ENCODE data around the gene CALML3. TPM values are rescaled to one million over a fixed set of nuclear protein-coding genes. Genes with fewer than 3 reads are reported as not detected.

CALML3 gene
- total RNA-seq, 2 experiments from 2014 or later = not detected

DNA sequence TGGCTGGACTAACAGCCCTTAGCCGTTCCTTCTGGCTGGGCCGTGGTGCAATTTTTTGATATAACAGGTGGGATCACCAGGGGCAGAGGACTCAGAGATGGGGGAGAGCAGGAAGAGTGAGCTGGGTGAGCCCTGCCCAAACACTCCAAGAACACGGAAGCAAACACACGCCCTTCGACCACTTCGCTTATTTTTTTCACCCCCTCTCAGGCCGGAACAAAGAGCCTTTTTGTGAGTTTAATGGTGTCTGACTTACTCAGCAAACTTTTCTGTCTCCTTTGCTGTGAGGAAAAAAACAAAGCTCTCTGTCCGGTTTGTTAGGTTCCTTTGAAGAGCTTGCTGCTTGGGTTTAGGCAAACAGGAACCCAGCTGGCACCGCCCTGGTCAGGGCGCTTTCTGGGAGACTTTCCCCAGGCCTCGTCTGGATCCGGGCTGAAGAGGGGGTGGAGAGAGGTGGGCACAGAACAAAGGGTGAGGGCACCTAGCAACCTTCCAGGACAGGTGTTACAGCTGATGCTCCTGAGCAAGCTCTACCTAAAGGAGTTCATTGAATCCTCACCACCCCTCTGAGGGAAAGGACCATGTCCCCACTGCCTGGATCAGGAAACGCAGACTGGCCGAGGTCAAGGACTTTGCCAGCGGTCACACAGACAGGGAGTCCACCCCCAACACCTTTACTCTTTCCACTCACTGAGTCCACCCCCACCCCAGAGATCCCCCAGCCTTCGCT lies 23.3 kb downstream of the CALML3 start:
- Mint-ChIP-seq H3K27me3 (no peaks in the 10 kb centered on the region), H3K27ac (no peak overlapping the region), H3K9me3 (ENCODE audit: low read depth) (peaks cover 2% of the 10 kb centered on the region), H3K36me3 (ENCODE audit: low read depth) (no peaks in the 10 kb centered on the region), H3K4me3 (no peak overlapping the region), H3K4me1 (peaks cover 30% of the 10 kb centered on the region)
- DNase-seq (no peak), ATAC-seq (no peak)
- intact Hi-C loops (cut with DNase I, micrococcal nuclease) = loop anchor here (2.0 kb wide), 3 partner anchors 17 to 101 kb away; no protein-coding TSS in a partner anchor
- ChIA-PET CTCF (interaction anchor here (0.7 to 2.8 kb wide), 7 partner anchors 10 to 893 kb away, joined by 3 to 19 read pairs (median 4); no protein-coding TSS in a partner anchor), POLR2A (interaction anchor here (0.9 to 1.8 kb wide), 2 partner anchors 19 to 85 kb away, joined by 3 to 7 read pairs; no protein-coding TSS in a partner anchor)

DNA sequence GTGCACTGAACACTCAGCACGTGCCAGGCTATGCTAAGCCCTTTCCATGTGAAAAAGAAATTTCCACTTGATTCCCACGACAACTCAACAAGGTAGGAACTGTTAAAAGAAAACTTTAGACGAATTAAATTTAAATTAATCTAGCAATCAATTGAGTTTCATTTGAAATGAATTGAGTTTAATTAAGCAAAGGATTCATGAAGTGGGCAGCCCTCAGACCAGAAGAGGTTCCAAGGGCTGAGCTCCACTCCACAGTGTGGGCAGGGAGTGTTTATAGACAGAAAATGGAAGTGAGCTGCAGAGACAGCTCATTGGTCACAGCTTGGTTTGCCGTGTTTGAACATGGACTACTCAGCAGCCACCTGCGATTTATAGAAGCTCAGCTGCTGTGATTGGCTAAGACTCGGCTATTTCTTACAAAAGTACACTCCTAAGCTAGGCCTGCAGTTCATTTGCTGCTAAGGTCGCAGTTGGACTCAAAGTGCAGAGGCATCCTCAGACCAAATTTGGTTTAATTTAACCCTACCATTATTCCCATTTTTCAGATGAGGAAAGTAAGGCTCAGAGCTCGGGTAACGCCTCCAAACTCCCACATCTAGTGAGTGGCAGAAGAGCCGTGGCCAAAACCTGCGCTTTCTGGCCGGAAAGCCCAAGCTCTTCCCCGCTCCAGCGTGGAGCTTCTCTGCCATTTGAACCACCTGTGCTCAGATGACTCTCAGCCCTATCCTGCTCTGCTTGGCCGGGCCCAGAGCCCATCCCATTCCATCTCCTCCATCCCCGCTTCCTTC lies 24.9 kb downstream of the CALML3 start:
- H3K27me3 Mint-ChIP-seq = peaks cover 2% of the 10 kb centered on the region
- POLR2A ChIA-PET = interaction anchor here (0.8 kb wide), 1 partner anchor 15 kb away, joined by 3 read pairs; no protein-coding TSS in a partner anchor
- no peak overlapping the region for H3K4me3 Mint-ChIP-seq
- intact Hi-C loops (cut with DNase I, micrococcal nuclease) = loop anchor here (1.0 to 10.0 kb wide), 7 partner anchors 15 to 595 kb away; no protein-coding TSS in a partner anchor
- H3K9me3 Mint-ChIP-seq (ENCODE audit: low read depth) = no peaks in the 10 kb centered on the region
- no peaks in the 10 kb centered on the region for H3K36me3 Mint-ChIP-seq (ENCODE audit: low read depth)
- H3K4me1 Mint-ChIP-seq = peaks cover 44% of the 10 kb centered on the region
- ATAC-seq = no peak
- CTCF ChIA-PET = interaction anchor here (0.9 to 2.8 kb wide), 4 partner anchors 8 to 701 kb away, joined by 4 to 19 read pairs (median 8); no protein-coding TSS in a partner anchor
- H3K27ac Mint-ChIP-seq = no peak overlapping the region
- no peak for DNase-seq

DNA sequence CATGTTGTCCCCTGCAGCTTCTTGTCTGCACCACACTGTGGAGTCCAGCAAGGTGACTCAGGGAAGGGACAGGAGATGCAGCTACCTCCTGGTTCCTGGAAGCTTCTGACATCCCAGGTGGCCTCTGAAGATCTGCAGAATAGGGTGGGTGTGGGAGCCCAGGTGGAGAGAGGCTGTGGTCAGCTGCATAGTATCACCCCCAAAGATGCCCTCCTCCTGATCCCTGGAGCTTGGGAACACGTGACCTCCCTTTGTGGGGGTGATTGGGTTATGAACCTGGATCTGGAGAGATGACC lies 25.4 kb downstream of the CALML3 start:
- DNase-seq = no peak
- intact Hi-C loops (cut with DNase I, micrococcal nuclease) = loop anchor here (5.0 to 10.0 kb wide), 3 partner anchors 77 to 595 kb away; no protein-coding TSS in a partner anchor
- Mint-ChIP-seq H3K4me1 (peaks cover 45% of the 10 kb centered on the region), H3K9me3 (ENCODE audit: low read depth) (no peaks in the 10 kb centered on the region), H3K27me3 (peaks cover 2% of the 10 kb centered on the region), H3K27ac (no peak overlapping the region), H3K4me3 (no peak overlapping the region), H3K36me3 (ENCODE audit: low read depth) (no peaks in the 10 kb centered on the region)
- no peak for ATAC-seq
- POLR2A ChIA-PET = no interaction called here
- CTCF ChIA-PET = interaction anchor here (2.8 kb wide), 1 partner anchor 72 kb away, joined by 19 read pairs; no protein-coding TSS in a partner anchor

DNA sequence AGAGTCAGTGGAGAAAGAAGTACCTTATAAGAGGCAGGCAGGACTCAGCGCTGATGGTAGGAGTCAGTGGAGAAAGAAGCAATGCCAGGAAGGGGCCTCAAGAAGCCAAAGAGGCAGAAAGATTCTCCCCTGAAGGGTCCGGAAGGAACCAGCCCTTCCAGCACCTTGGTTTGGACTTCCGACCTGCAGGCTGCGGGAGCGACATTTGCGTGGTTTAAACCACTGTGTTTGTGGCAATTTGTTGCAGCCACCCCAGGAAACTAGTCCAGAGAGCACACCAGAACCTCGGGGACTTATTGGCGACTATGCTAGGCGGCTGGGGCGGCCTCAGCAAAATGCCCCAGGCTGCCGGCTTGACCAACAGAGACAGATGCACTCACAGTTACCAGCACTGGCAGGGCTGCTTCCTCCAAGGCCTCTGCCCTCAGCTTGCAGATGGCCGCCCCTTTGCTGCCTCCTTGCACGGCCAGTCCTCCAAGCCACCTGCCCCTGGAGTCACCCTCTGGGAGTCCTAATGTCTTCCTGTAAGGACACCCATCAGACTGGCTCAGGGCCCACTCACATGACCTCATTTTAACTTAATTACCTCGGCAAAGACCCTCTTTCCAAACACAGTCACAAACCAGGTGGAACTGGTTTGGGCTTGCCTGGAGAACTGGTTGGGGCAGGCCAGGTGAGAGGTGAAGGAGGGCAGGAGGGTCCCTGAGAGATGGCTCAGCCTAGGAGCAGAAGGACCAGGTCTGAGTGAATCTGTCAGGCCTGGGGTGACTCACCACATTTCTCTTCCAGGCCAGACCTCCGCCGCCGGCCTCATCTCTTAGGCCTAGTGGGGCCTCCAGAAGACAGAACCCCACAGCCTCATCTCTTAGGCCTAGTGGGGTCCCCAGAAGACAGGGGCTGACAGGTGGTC lies 26.1 kb downstream of the CALML3 start:
- Mint-ChIP-seq H3K9me3 (ENCODE audit: low read depth) (no peaks in the 10 kb centered on the region), H3K27me3 (peaks cover 2% of the 10 kb centered on the region), H3K36me3 (ENCODE audit: low read depth) (no peaks in the 10 kb centered on the region), H3K4me1 (peaks cover 45% of the 10 kb centered on the region), H3K27ac (no peak overlapping the region), H3K4me3 (no peak overlapping the region)
- ChIA-PET POLR2A (no interaction called here), CTCF (no interaction called here)
- intact Hi-C loops (cut with DNase I, micrococcal nuclease) = loop anchor here (5.0 to 10.0 kb wide), 3 partner anchors 76 to 594 kb away; no protein-coding TSS in a partner anchor
- no peak for DNase-seq
- ATAC-seq = no peak

DNA sequence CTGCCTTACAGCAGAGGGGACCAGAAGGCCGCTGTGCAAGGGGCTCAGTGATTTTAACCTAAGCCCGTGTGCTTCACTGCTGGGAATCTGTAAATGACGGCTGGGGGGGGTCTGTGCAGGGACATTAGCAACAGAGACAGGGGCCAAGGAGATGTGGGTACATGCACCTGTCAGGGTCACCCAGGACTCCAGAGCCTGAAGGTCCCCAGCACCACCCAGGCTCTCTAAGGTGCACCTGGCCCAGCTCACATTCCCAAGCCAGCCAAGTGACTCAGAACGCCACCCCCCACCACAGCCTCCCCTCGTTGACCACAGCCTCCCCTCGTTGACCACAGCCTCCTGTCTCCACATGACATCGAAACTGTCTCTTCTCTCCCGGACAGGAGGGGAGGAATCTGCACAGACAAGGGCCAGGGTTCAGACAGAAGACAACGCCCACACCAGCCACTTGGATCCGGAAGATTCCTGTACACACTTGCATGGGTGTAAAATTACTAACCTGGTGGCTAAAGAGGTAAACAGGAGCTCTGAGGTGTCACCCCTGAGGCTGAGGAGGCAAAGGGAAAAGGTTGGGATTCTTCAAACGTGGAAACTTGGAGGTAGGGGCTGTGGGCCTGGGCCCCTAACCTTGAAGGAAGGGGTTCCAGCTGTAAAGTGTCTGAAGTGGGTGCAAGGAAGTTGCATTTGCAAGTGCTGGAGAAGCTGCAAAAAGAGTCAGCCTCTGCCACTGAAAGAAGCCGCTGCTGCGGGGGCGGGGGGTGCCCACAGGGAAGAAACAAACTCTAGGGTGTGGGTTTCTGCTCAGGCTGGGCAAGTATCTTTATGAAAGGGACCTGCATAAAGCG lies 27.0 kb downstream of the CALML3 start:
- ChIA-PET CTCF (no interaction called here), POLR2A (no interaction called here)
- no peak overlapping the region for H3K4me3 Mint-ChIP-seq
- peaks cover 45% of the 10 kb centered on the region for H3K4me1 Mint-ChIP-seq
- intact Hi-C loops (cut with DNase I, micrococcal nuclease) = loop anchor here (5.0 to 10.0 kb wide), 3 partner anchors 76 to 593 kb away; no protein-coding TSS in a partner anchor
- H3K9me3 Mint-ChIP-seq (ENCODE audit: low read depth) = no peaks in the 10 kb centered on the region
- peak overlapping the region; percentile 40 for H3K27ac Mint-ChIP-seq
- peak; percentile 51 for ATAC-seq
- peaks cover 2% of the 10 kb centered on the region for H3K27me3 Mint-ChIP-seq
- H3K36me3 Mint-ChIP-seq (ENCODE audit: low read depth) = no peaks in the 10 kb centered on the region
- DNase-seq = peak; percentile 90

DNA sequence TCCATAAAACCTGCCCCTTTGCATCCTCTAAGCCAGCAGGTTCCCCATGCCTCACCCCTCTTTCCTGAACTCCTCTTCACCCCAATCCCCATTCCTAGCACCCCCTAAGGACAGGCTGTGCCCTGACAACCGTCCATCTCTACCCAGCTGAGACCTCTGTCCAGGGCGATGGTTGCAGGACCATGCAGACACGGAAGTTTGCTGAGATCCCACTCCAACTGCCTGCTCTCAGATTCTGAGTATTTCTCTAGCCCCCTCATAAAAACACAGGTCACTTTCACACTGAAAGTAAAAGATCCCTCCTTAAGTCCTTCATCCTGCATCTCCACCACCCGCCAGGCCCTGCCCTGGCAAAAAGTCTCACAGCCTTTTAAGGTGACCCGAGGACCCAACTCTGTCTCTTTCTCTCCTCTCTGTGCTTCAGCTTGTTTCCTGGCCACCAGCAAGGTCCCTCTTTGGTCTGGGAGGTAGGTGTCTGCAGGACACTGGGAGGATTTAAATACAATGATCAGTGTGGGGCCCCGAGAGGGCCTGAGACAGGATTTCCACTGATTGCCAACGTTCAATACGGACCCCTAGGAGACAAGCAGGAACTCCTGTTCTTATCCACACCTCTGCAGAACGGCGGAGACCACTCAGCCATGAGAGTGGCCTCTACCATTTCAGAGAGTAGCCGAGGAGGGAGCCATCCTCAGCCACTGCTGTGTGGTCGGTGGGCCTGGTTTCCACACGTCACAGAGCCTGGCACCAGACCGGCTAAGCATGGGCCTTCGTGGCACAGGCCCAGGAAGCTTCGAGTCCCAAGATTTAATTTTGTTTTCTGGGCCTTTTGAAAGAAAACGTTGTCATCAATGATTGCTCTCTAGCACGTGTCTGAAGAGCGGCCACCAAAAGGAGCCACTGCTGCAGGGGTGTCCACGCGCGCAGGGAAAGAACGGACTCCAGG lies 27.9 kb downstream of the CALML3 start:
- no peak for ATAC-seq
- Mint-ChIP-seq H3K27ac (peak overlapping the region; percentile 43), H3K4me1 (peaks cover 45% of the 10 kb centered on the region), H3K27me3 (peaks cover 2% of the 10 kb centered on the region), H3K4me3 (peak overlapping the region; percentile 5), H3K36me3 (ENCODE audit: low read depth) (no peaks in the 10 kb centered on the region), H3K9me3 (ENCODE audit: low read depth) (no peaks in the 10 kb centered on the region)
- POLR2A ChIA-PET = no interaction called here
- CTCF ChIA-PET = interaction anchor here (0.5 kb wide), 1 partner anchor 596 kb away, joined by 3 read pairs; no protein-coding TSS in a partner anchor
- DNase-seq = no peak
- intact Hi-C loops (cut with DNase I, micrococcal nuclease) = loop anchor here (5.0 to 10.0 kb wide), 3 partner anchors 75 to 592 kb away; no protein-coding TSS in a partner anchor

DNA sequence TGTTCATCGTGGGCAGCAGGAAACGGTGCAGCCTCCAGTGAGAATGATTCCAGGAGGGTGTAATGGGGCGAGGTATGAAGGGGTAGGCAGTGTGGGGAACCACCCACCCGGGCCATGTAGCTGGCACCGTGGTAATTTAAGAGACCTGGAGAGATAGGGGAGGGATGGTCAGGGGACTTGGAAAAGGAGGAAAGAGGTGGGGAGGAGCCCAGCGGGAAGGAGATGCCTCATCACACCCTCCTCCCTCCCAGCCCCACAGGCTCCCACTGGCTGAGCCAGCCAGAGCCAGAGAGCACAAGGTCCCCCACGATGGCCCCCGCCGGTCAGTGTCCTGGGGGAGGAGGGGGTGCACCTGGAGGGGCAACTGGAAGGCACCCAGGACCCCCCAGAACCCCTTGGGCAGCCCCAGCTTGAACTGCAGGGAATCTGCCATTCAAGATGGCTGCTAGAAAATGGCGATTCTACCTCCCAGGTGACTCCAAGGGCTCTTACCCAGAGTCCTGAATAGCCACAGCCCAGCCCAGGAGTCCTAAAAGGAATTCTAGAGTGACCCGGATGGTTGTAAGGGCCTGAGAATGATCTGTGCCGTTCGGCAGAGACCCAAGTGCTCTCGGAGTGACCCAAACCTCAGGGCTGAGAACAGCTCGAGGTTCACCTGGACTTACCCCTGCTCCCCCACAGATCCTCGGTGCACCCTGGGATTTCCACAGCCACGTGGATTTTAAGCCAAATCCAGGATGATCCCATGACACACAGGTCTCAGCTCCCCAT lies 28.8 kb downstream of the CALML3 start:
- intact Hi-C loops (cut with DNase I, micrococcal nuclease) = loop anchor here (5.0 to 10.0 kb wide), 3 partner anchors 74 to 591 kb away; no protein-coding TSS in a partner anchor
- Mint-ChIP-seq H3K4me3 (no peak overlapping the region), H3K27ac (no peak overlapping the region), H3K4me1 (peaks cover 45% of the 10 kb centered on the region), H3K36me3 (ENCODE audit: low read depth) (no peaks in the 10 kb centered on the region), H3K27me3 (peaks cover 2% of the 10 kb centered on the region), H3K9me3 (ENCODE audit: low read depth) (no peaks in the 10 kb centered on the region)
- ATAC-seq (no peak), DNase-seq (no peak)
- ChIA-PET POLR2A (interaction anchor here (0.6 kb wide), 1 partner anchor 336 kb away, joined by 4 read pairs; the partner anchor contains the start of genes ANKRD16 and FBH1), CTCF (interaction anchor here (0.5 to 1.4 kb wide), 3 partner anchors 9 to 595 kb away, joined by 3 to 5 read pairs (median 3); no protein-coding TSS in a partner anchor)

DNA sequence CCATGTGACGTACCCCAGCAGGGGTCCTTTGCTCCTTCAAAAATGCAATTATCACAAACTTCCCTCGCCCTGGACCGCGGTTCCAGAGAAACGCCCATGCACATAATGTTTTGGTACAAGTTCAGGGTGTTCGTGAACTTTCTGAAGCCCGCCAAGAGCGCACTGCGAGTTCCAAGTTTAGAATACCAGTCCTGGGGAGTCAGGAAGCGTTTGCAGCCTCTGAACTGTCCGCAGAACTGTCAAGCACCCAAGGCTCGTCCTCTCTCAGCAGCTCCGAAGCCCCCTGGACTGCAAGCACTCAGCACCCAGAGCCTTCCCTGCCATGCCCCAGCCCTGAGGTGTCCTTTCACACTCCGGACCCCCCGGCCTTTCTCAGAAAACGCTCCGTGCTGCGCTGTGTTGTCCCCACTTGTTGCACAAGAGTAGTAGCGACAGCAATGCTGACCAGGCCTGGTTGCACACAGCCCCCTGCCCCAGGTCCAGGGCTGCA lies 30.3 kb downstream of the CALML3 start:
- Mint-ChIP-seq H3K27me3 (peaks cover 2% of the 10 kb centered on the region), H3K4me1 (peaks cover 50% of the 10 kb centered on the region), H3K9me3 (ENCODE audit: low read depth) (no peaks in the 10 kb centered on the region), H3K36me3 (ENCODE audit: low read depth) (no peaks in the 10 kb centered on the region), H3K27ac (no peak overlapping the region), H3K4me3 (no peak overlapping the region)
- ChIA-PET CTCF (interaction anchor here (1.4 kb wide), 1 partner anchor 74 kb away, joined by 3 read pairs; no protein-coding TSS in a partner anchor), POLR2A (interaction anchor here (1.1 kb wide), 1 partner anchor 11 kb away, joined by 3 read pairs; no protein-coding TSS in a partner anchor)
- DNase-seq (no peak), ATAC-seq (no peak)
- intact Hi-C loops (cut with DNase I, micrococcal nuclease) = loop anchor here in 1 of 2 experiments (10.0 kb wide), 1 partner anchor 590 kb away; no protein-coding TSS in a partner anchor

DNA sequence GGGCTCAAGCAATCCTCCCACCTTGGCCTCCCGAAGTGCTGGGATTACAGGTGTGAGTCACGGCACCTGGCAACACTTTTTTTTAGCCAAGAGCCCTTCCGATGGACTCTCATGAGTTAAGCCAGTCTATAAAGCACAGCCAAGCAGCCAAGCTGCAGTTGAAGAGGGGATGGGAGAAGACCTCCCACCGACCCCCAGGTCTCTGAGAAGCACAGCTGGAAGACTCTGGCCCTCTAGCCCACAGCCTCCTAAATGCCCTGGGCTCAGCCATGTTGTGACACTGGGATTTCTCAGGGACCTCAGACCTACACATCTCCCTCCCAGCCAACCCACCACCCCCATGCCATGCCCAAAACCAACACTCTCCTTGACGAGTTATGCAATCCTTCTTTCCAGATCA lies 31.1 kb downstream of the CALML3 start:
- H3K27ac Mint-ChIP-seq = no peak overlapping the region
- ATAC-seq = no peak
- peaks cover 43% of the 10 kb centered on the region for H3K4me1 Mint-ChIP-seq
- H3K9me3 Mint-ChIP-seq (ENCODE audit: low read depth) = no peaks in the 10 kb centered on the region
- no peak overlapping the region for H3K4me3 Mint-ChIP-seq
- CTCF ChIA-PET = no interaction called here
- intact Hi-C loops (cut with DNase I, micrococcal nuclease) = loop anchor here in 1 of 2 experiments (10.0 kb wide), 1 partner anchor 589 kb away; no protein-coding TSS in a partner anchor
- H3K36me3 Mint-ChIP-seq (ENCODE audit: low read depth) = no peaks in the 10 kb centered on the region
- POLR2A ChIA-PET = no interaction called here
- no peak for DNase-seq
- H3K27me3 Mint-ChIP-seq = peaks cover 2% of the 10 kb centered on the region

All from activated CD4-positive, alpha-beta T cell treated with anti-CD3 and anti-CD28 coated beads for 36 hours (primary cell).